Measurements from ENCODE around the gene FAM221B. TPM values are rescaled to one million over a fixed set of nuclear protein-coding genes. Genes with fewer than 3 reads are reported as not detected.

FAM221B gene
- total RNA-seq, 2 donors from 2014 or later = not detected

DNA sequence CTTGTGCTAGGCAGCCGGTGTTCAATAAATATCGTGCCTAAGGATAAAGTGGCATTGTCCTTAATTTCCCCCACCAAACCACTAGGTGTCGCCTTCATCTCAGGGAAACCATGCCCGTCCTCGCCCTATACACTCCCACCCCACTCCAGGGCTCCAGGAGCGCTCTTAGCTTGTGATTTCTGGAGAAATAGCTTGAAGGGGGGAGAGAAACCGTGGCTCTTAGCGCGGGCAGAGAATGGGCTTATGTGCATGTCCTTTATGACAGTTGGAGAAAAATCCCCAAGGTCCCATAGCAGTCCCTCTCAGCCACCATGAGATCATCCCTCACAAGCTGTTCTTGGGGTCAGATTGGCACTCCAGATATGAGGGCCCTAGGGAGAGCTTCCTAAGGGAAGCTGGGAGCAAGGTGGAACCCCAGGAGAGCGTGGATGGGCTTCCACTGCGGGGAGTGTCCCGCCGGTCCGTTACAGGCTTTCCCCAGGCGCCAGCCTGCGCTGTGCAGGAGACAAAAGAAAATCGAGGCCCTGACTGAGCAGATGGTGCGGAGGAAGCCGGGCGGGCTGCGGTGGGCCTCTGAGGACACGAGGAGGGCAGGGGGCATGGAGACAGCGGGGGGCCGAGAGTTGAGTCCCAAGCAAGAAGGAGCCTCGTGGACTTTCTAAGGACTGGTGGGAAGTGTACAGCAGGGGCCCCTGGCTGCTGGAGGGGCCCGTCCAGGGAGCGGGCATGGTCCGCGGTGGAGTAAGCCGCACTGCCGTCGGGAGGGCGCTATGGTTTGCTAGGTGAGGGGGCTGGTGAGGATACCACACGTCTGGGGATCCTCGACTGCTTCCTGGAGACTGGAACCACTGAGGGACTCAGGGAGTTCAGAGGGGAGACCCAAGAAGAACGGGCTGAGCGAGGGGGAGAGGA is 37.9 kb downstream of the FAM221B start:
- Mint-ChIP-seq H3K27ac (no peak overlapping the region), H3K4me3 (no peak overlapping the region), H3K27me3 (ENCODE audit: low read depth) (no peaks in the 10 kb centered on the region), H3K9me3 (no peaks in the 10 kb centered on the region), H3K36me3 (ENCODE audit: insufficient read depth in 2 of 2) (peaks cover 0 to 3% of the 10 kb centered on the region in 2 donors), H3K4me1 (ENCODE audit: low read depth) (no peaks in the 10 kb centered on the region)
- ATAC-seq (replicated peaks in 1 of 2) (peak; percentile 82 to 84), DNase-seq (peak; percentile 54 to 63)

DNA sequence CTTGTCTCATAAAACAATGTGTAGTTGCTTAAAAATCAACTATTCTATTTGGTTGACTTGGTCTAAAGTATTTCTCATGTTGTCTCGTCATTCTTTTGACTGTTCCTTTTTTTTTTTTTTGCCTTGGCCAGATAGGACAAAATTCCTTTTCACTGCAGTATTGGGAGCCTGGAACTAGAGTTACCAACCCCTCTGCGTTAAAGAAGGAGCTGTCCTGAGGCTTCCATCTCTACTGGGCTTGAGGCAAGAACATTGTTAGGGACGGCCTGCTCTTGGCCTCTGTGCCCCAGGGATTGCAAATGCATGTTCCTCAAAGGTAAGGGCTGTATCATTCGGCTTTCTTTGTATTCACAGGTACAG is 38.5 kb downstream of the FAM221B start:
- Mint-ChIP-seq H3K27ac (no peak overlapping the region), H3K36me3 (ENCODE audit: insufficient read depth in 2 of 2) (peaks cover 0 to 3% of the 10 kb centered on the region in 2 donors), H3K4me1 (ENCODE audit: low read depth) (no peaks in the 10 kb centered on the region), H3K9me3 (no peaks in the 10 kb centered on the region), H3K27me3 (ENCODE audit: low read depth) (no peaks in the 10 kb centered on the region), H3K4me3 (no peak overlapping the region)
- ATAC-seq (replicated peaks in 1 of 2) (peak in 1 of 2 donors; percentile 19), DNase-seq (no peak)

DNA sequence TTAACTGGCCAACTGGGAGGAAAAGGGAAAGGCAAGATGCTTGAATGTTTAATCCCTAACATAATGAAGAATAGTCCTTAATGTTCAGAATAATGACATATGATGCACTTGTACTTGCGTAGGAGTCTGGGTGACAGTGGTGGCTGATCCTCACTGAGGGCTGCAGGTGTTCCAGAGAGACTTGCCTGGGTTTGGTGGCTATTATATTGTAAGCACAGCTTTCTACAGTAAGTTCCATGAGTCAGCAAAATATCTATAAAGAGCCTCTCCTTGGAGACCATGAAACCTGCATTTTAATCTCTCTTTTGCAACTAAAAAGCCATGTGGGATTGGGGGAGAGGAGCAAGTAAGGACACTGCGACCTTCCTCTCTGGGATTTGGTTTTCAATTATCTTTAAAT is 39.0 kb downstream of the FAM221B start:
- H3K36me3 Mint-ChIP-seq (ENCODE audit: insufficient read depth in 2 of 2) = peaks cover 0 to 3% of the 10 kb centered on the region in 2 donors
- H3K9me3 Mint-ChIP-seq = no peaks in the 10 kb centered on the region
- DNase-seq = no peak
- H3K4me1 Mint-ChIP-seq (ENCODE audit: low read depth) = no peaks in the 10 kb centered on the region
- H3K27ac Mint-ChIP-seq = no peak overlapping the region
- ATAC-seq (replicated peaks in 1 of 2) = no peak
- no peak overlapping the region for H3K4me3 Mint-ChIP-seq
- H3K27me3 Mint-ChIP-seq (ENCODE audit: low read depth) = no peaks in the 10 kb centered on the region

DNA sequence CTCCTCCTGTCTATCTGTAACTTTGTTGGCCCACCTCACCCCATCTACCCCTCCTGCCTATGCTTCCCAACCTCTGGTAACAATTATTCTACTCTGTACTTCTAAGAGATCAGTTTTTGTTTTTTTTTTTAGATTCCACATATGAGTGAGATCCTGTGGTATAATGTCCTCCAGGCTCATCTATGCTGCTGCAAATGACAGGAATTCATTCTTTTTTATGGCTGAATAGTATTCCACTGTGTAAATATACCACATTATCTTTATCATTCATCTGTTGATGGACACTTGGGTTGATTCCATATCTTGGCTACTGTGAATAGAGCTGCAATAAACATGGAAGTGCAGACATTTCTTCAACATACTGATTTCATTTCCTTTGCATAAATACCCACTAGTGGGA is 45.1 kb downstream of the FAM221B start:
- DNase-seq (no peak), ATAC-seq (replicated peaks in 1 of 2) (no peak)
- H3K4me1 Mint-ChIP-seq (ENCODE audit: low read depth) = no peaks in the 10 kb centered on the region
- no peaks in the 10 kb centered on the region for H3K9me3 Mint-ChIP-seq
- peaks cover 0 to 10% of the 10 kb centered on the region in 2 donors for H3K36me3 Mint-ChIP-seq (ENCODE audit: insufficient read depth in 2 of 2)
- no peak overlapping the region for H3K27ac Mint-ChIP-seq
- no peak overlapping the region for H3K4me3 Mint-ChIP-seq
- no peaks in the 10 kb centered on the region for H3K27me3 Mint-ChIP-seq (ENCODE audit: low read depth)

DNA sequence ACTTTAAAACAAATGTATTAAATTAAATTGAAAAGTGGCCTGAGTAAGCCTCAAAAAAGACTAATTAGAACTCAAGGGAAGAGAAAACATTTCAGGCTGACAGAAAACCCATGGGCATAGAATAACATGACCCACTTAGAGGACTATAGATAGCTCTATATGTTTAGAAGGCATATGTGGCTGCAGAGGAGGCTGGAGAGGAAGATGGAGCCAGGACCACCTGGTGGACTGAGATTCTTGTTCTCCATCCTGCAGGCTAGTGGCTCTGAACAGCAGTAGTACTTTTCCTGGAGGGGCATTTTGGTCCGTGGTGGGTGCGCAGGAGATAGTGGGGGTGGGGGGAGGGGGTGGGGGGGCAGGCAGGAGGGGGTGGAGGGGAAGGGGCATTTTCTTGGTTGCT is 47.5 kb downstream of the FAM221B start:
- ATAC-seq (replicated peaks in 1 of 2) (no peak), DNase-seq (no peak)
- peaks cover 0 to 7% of the 10 kb centered on the region in 2 donors for H3K36me3 Mint-ChIP-seq (ENCODE audit: insufficient read depth in 2 of 2)
- no peaks in the 10 kb centered on the region for H3K27me3 Mint-ChIP-seq (ENCODE audit: low read depth)
- no peaks in the 10 kb centered on the region for H3K9me3 Mint-ChIP-seq
- H3K4me3 Mint-ChIP-seq = no peak overlapping the region
- H3K4me1 Mint-ChIP-seq (ENCODE audit: low read depth) = no peaks in the 10 kb centered on the region
- H3K27ac Mint-ChIP-seq = no peak overlapping the region

DNA sequence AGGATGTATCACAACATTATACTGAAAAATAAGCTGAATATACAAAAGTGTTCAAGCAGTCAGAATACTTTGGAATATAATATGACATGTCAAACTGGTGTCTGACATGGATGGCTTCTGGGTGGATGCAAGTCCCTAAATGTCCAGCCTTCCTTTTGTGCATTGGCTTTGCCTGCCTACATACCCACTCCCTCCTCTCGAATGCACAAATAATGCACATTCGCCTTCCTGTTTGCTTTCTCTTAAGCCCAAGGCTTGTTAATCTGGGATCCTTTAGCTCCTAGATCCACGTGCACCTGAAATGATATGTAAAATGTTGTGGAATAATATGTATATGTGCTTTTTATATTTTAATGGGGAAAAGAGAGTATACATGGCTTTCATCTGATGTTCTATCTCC is 50.0 kb downstream of the FAM221B start:
- H3K27me3 Mint-ChIP-seq (ENCODE audit: low read depth) = no peaks in the 10 kb centered on the region
- peaks cover 0 to 5% of the 10 kb centered on the region in 2 donors for H3K36me3 Mint-ChIP-seq (ENCODE audit: insufficient read depth in 2 of 2)
- H3K4me3 Mint-ChIP-seq = no peak overlapping the region
- no peaks in the 10 kb centered on the region for H3K4me1 Mint-ChIP-seq (ENCODE audit: low read depth)
- no peaks in the 10 kb centered on the region for H3K9me3 Mint-ChIP-seq
- ATAC-seq (replicated peaks in 1 of 2) (no peak), DNase-seq (no peak)
- no peak overlapping the region for H3K27ac Mint-ChIP-seq

DNA sequence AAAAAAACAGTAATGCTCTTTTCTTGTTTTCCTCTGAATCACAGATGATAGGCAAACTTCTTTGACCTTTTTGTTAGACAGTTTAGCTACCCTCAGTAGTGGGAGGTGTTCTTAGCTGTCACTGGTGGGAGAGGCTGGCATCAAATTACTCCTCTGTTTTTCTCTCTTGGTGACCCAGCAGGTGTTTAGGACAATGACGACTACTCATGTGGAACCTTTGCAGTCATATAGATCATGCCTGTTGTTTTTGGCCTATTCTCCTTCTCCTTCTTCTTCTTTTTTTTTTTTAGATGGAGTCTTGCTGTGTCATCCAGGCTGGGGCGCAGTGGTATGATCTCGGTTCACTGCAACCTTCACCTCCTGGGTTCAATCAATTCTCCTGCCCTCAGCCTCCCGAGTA is 52.5 kb downstream of the FAM221B start:
- DNase-seq = no peak
- Mint-ChIP-seq H3K9me3 (no peaks in the 10 kb centered on the region), H3K4me3 (no peak overlapping the region), H3K36me3 (ENCODE audit: insufficient read depth in 2 of 2) (peaks cover 0 to 2% of the 10 kb centered on the region in 2 donors), H3K4me1 (ENCODE audit: low read depth) (no peaks in the 10 kb centered on the region), H3K27ac (no peak overlapping the region), H3K27me3 (ENCODE audit: low read depth) (no peaks in the 10 kb centered on the region)
- ATAC-seq (replicated peaks in 1 of 2) = peak; percentile 31 to 44

DNA sequence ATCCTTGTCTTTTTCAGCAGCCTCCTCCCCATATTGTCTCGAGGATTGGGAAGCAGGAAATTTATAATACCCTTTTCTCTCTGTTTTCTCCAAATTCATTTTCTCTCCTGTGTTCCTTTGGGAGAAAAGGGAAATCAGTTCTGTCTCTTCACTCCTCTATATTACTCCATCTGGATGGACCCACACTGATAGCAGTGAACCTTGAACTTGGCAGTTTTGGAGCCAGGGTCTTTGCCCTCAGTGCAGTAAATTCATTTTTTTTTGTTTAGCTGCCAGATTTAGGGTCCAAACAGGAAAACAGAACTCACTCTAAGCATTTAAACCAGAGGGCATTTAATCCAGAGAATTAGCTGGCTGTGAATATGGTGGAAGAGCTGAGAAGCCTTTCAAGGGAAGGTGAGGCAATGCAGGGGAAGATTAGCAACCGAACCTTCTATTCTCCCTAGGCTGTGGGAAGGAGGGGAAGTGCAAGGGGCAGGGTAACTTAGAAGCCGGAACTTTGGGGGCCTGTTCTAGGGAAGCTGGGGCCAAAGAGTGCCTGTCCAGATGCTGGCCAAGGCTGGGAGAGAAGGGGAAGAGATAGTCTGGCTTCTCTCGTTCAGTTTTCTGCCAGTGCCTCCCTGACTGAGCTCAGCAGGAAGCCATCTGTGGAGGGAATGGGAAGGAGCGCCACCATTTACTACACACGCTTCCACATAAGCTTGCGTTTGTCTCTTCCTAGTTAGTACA is 53.5 kb downstream of the FAM221B start:
- H3K36me3 Mint-ChIP-seq (ENCODE audit: insufficient read depth in 2 of 2) = no peaks in the 10 kb centered on the region
- no peaks in the 10 kb centered on the region for H3K27me3 Mint-ChIP-seq (ENCODE audit: low read depth)
- no peaks in the 10 kb centered on the region for H3K9me3 Mint-ChIP-seq
- no peak for DNase-seq
- no peak overlapping the region for H3K27ac Mint-ChIP-seq
- ATAC-seq (replicated peaks in 1 of 2) = no peak
- no peak overlapping the region for H3K4me3 Mint-ChIP-seq
- H3K4me1 Mint-ChIP-seq (ENCODE audit: low read depth) = no peaks in the 10 kb centered on the region

DNA sequence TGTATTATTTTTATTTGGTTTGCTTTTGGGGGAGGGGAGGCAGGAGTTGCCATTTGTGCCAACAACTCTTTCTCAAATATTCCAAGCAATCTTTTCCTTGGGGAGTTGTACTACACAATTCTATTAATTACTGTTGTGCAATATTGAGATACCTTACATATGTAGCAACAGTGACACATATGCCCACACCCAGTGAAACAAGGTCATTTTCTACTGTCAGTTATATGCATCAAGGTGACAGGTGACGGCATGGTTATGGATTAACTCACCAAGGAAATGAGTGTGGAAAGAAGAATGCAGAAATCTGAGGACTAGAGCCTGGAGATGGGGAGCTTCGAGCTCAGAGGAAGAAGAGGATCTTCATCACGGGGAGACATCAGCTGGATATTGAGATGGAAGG is 56.6 kb downstream of the FAM221B start:
- Mint-ChIP-seq H3K9me3 (no peaks in the 10 kb centered on the region), H3K4me1 (ENCODE audit: low read depth) (no peaks in the 10 kb centered on the region), H3K27ac (no peak overlapping the region), H3K36me3 (ENCODE audit: insufficient read depth in 2 of 2) (no peaks in the 10 kb centered on the region), H3K27me3 (ENCODE audit: low read depth) (no peaks in the 10 kb centered on the region), H3K4me3 (no peak overlapping the region)
- no peak for ATAC-seq (replicated peaks in 1 of 2)
- DNase-seq = no peak

DNA sequence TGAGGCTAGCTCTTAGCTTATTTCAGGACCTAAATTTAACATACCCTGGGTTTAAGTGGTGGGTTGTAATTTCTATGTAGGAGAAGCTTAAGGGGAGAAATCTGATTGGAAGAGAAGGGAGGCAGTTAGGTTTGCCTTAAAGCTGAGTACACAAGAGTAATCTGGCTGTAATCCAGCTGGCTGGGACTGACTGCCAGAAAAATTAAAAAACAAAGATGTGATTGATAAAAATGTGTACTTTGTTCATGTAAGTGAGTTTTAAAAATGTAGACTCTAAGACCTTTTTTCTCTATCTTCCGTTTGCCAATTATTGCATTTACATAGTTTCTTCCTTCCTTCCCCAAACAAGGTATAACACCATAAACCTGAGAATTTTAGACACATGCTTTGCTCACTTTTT is 57.0 kb downstream of the FAM221B start:
- no peaks in the 10 kb centered on the region for H3K36me3 Mint-ChIP-seq (ENCODE audit: insufficient read depth in 2 of 2)
- no peak for DNase-seq
- no peaks in the 10 kb centered on the region for H3K9me3 Mint-ChIP-seq
- H3K4me1 Mint-ChIP-seq (ENCODE audit: low read depth) = no peaks in the 10 kb centered on the region
- H3K4me3 Mint-ChIP-seq = no peak overlapping the region
- H3K27me3 Mint-ChIP-seq (ENCODE audit: low read depth) = no peaks in the 10 kb centered on the region
- no peak overlapping the region for H3K27ac Mint-ChIP-seq
- ATAC-seq (replicated peaks in 1 of 2) = no peak

DNA sequence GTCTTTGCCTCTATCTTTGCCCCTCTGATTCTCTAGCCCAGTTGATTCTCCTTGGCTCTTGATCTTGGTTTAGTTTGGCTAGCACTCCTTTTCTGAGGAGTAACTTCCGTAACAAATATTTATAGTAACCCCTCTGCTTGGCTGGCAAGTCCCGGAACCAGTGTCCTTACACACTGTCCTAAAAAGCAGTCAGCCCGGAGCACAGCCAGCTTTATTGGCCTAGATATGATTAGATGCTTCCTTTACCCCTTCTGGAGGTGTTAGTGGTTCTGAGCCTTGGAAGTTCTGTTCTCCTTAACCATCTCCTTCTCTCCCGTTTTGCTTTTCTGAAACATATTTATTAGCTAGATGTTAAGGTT is 57.5 kb downstream of the FAM221B start:
- Mint-ChIP-seq H3K36me3 (ENCODE audit: insufficient read depth in 2 of 2) (no peaks in the 10 kb centered on the region), H3K4me1 (ENCODE audit: low read depth) (no peaks in the 10 kb centered on the region), H3K27me3 (ENCODE audit: low read depth) (no peaks in the 10 kb centered on the region), H3K27ac (no peak overlapping the region), H3K9me3 (no peaks in the 10 kb centered on the region), H3K4me3 (no peak overlapping the region)
- ATAC-seq (replicated peaks in 1 of 2) (no peak), DNase-seq (no peak)

DNA sequence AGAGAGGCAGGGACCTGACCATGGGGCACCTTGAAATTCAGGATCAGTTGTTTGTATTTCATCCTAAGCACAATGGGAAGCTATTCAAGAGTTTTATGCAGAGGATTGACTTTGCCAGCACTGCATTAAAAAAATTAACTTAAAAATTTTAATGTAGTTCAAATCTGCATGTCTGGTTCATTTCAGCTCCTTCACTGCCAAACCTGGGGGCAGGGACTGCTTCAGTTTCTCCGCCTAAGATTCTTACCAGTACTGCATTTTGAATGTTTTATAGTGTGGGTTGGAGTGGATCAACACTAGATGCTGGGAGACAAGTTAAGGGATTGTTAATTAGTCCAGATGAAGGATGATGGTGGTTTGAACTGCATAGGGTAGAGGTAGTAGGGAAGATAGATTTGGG is 58.8 kb downstream of the FAM221B start:
- H3K4me3 Mint-ChIP-seq = no peak overlapping the region
- H3K9me3 Mint-ChIP-seq = no peaks in the 10 kb centered on the region
- no peaks in the 10 kb centered on the region for H3K4me1 Mint-ChIP-seq (ENCODE audit: low read depth)
- no peaks in the 10 kb centered on the region for H3K27me3 Mint-ChIP-seq (ENCODE audit: low read depth)
- H3K36me3 Mint-ChIP-seq (ENCODE audit: insufficient read depth in 2 of 2) = no peaks in the 10 kb centered on the region
- no peak overlapping the region for H3K27ac Mint-ChIP-seq
- no peak for DNase-seq
- ATAC-seq (replicated peaks in 1 of 2) = no peak

DNA sequence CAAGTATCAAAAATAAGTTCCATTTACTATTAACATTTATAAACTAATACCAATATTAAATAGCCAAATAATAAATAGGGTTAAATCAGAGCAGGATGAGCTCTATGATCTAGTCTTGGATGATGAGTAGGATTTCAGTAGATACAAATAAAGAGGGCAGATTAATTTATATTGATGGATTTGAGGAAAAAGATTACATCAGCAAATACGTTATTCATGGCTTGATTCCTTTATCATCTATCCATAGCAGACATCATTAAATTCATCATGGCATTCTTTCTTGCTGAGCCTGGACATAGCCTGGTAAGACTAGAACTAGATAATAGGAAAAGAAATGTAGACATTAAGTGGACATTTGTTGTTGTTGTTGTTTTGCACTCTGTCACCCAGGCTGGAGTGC is 61.1 kb downstream of the FAM221B start:
- ATAC-seq (replicated peaks in 1 of 2) = no peak
- H3K9me3 Mint-ChIP-seq = no peaks in the 10 kb centered on the region
- no peaks in the 10 kb centered on the region for H3K4me1 Mint-ChIP-seq (ENCODE audit: low read depth)
- H3K27ac Mint-ChIP-seq = no peak overlapping the region
- H3K4me3 Mint-ChIP-seq = no peak overlapping the region
- peaks cover 0 to 2% of the 10 kb centered on the region in 2 donors for H3K36me3 Mint-ChIP-seq (ENCODE audit: insufficient read depth in 2 of 2)
- no peaks in the 10 kb centered on the region for H3K27me3 Mint-ChIP-seq (ENCODE audit: low read depth)
- no peak for DNase-seq

Measured in activated T-cell treated with anti-CD3 and anti-CD28 coated beads, Interleukin-2, amount 50 U/mL, for 72 hours (primary cell).